SHP77 treated with DMSO at 0.1 percent for 48 hours (cell line): ENCODE measurements around the gene NLGN4X.
"Not testable (repeated sequence)": the region's sequence is repeated elsewhere in the genome, so short reads cannot be mapped to it uniquely, and the experiment has no call there.

Source experiments
- DNase-seq: peaks from one replicate; lab custom pipeline; 2025; lab: John Stamatoyannopoulos, UW

The NLGN4X gene

GRCh38 chrX:6005856-6006255 is 222.8 kb downstream of the NLGN4X start:
- DNase-seq, result no peak

GRCh38 chrX:6004529-6004928 is 224.1 kb downstream of the NLGN4X start:
- no peak for DNase-seq

GRCh38 chrX:6002056-6002455 is 226.6 kb downstream of the NLGN4X start:
- DNase-seq, result no peak

GRCh38 chrX:5998901-5999300 is 229.8 kb downstream of the NLGN4X start:
- no peak for DNase-seq

- no peak for DNase-seq
Observed at GRCh38 chrX:5998456-5998855, 230.2 kb downstream of the NLGN4X start.

- DNase-seq, result no peak
Observed at GRCh38 chrX:5991393-5991792, 237.3 kb downstream of the NLGN4X start.

GRCh38 chrX:5979338-5979737 is 249.3 kb downstream of the NLGN4X start:
- no peak for DNase-seq

- no peak for DNase-seq
Observed at GRCh38 chrX:5976332-5976731, 252.3 kb downstream of the NLGN4X start.

GRCh38 chrX:5971300-5971699 is 257.4 kb downstream of the NLGN4X start:
- DNase-seq, result no peak

GRCh38 chrX:5965406-5965805 is 263.3 kb downstream of the NLGN4X start:
- DNase-seq, result no peak

GRCh38 chrX:5959286-5959685 is 269.4 kb downstream of the NLGN4X start:
- DNase-seq, result no peak

- no peak for DNase-seq
Observed at GRCh38 chrX:5958523-5958922, 270.1 kb downstream of the NLGN4X start.

- DNase-seq, result no peak
Observed at GRCh38 chrX:5957506-5957905, 271.2 kb downstream of the NLGN4X start.

GRCh38 chrX:5936438-5936837 is 292.2 kb downstream of the NLGN4X start:
- DNase-seq, result no peak

GRCh38 chrX:5928224-5928623 is 300.4 kb downstream of the NLGN4X start:
- DNase-seq, result no peak

GRCh38 chrX:5916945-5917344 is 311.7 kb downstream of the NLGN4X start:
- DNase-seq, result no peak

GRCh38 chrX:5915783-5916182 is 312.9 kb downstream of the NLGN4X start:
- DNase-seq, result no peak

- no peak for DNase-seq
Observed at GRCh38 chrX:5907207-5907606, 321.5 kb downstream of the NLGN4X start.

GRCh38 chrX:5903586-5904190 is 325.0 kb downstream of the NLGN4X start:
- not testable (repeated sequence) for DNase-seq

- no peak for DNase-seq
Observed at GRCh38 chrX:5898463-5898862, 330.2 kb downstream of the NLGN4X start.

GRCh38 chrX:5891378-5891777 is 337.3 kb downstream of the NLGN4X start:
- no peak for DNase-seq

GRCh38 chrX:5876984-5877596 is 351.6 kb downstream of the NLGN4X start:
- DNase-seq, result no peak

- no peak for DNase-seq
Observed at GRCh38 chrX:5870238-5870637, 358.4 kb downstream of the NLGN4X start.

GRCh38 chrX:5869786-5870185 is 358.9 kb downstream of the NLGN4X start:
- DNase-seq, result no peak
